VCaP (cell line): ENCODE data around the gene NEDD4L.

Experiments
- H3K27ac ChIP-seq: fragments of 450-650 bp; 2 replicates; pipeline ENCODE4 v1.5.1; 2017
- CTCF ChIP-seq: fragments of 450-650 bp; conservative IDR thresholded peaks from 2 replicates; pipeline ENCODE4 v1.5.1; 2017; ENCODE audit warnings: mild to moderate bottlenecking, moderate library complexity

Gene NEDD4L

GRCh38 chr18:58408665-58409064 lies 364.6 kb downstream of the NEDD4L start:
- no peak for TF ChIP-seq CTCF
- H3K27ac ChIP-seq, result no peak overlapping the region

- TF ChIP-seq CTCF, result no peak
- no peak overlapping the region for H3K27ac ChIP-seq
Measured at GRCh38 chr18:58409802-58410445, 365.9 kb downstream of the NEDD4L start.

- no peak for TF ChIP-seq CTCF
- H3K27ac ChIP-seq, result no peak overlapping the region
Measured at GRCh38 chr18:58411323-58411722, 367.3 kb downstream of the NEDD4L start.

GRCh38 chr18:58412844-58413666 lies 369.0 kb downstream of the NEDD4L start:
- TF ChIP-seq CTCF, result no peak
- H3K27ac ChIP-seq, result no peak overlapping the region

GRCh38 chr18:58413667-58414628 lies 369.9 kb downstream of the NEDD4L start:
- TF ChIP-seq CTCF, result no peak
- no peak overlapping the region for H3K27ac ChIP-seq

- no peak overlapping the region for H3K27ac ChIP-seq
- no peak for TF ChIP-seq CTCF
Measured at GRCh38 chr18:58416014-58416703, 372.1 kb downstream of the NEDD4L start.
